DMS79 (cell line): ENCODE data around the gene RTF1.

ENCODE experiments used
- DNase-seq: peaks from one replicate; lab custom pipeline; 2025; lab: John Stamatoyannopoulos, UW

RTF1 gene

GRCh38 chr15:41506796-41507341 lies 90.0 kb downstream of the RTF1 start:
- no peak for DNase-seq

GRCh38 chr15:41507820-41508290 lies 91.0 kb downstream of the RTF1 start:
- no peak for DNase-seq

GRCh38 chr15:41510728-41511127 lies 93.8 kb downstream of the RTF1 start:
- DNase-seq: no peak

- no peak for DNase-seq
Observed at GRCh38 chr15:41511331-41511898, 94.5 kb downstream of the RTF1 start.

- DNase-seq: no peak
Observed at GRCh38 chr15:41511899-41512369, 95.0 kb downstream of the RTF1 start.

- DNase-seq: no peak
Observed at GRCh38 chr15:41512512-41512939, 95.6 kb downstream of the RTF1 start.

GRCh38 chr15:41512940-41513505 lies 96.1 kb downstream of the RTF1 start:
- DNase-seq: no peak

- DNase-seq: peak; percentile 41
Observed at GRCh38 chr15:41513506-41514227, 96.8 kb downstream of the RTF1 start, which contains the start of gene LTK. Gene LTK, minus strand, starts transcription at chr15:41513827. Its CDS starts 118 bp downstream, at chr15:41513709.

- DNase-seq: no peak
Observed at GRCh38 chr15:41517895-41518449, 101.1 kb downstream of the RTF1 start.

- no peak for DNase-seq
Observed at GRCh38 chr15:41520636-41521035, 103.7 kb downstream of the RTF1 start.

- no peak for DNase-seq
Observed at GRCh38 chr15:41521614-41522013, 104.7 kb downstream of the RTF1 start.

- no peak for DNase-seq
Observed at GRCh38 chr15:41523097-41523496, 106.2 kb downstream of the RTF1 start.

- no peak for DNase-seq
Observed at GRCh38 chr15:41530363-41530956, 113.6 kb downstream of the RTF1 start.
